NCI-H1436 treated with DMSO at 0.1 percent for 48 hours (cell line): ENCODE data around the gene HACL1.
"Not testable (repeated sequence)": the region's sequence is repeated elsewhere in the genome, so short reads cannot be mapped to it uniquely, and the experiment has no call there.

Experiments
- DNase-seq: peaks from one replicate; lab custom pipeline; 2025; lab: John Stamatoyannopoulos, UW

The HACL1 gene

DNA sequence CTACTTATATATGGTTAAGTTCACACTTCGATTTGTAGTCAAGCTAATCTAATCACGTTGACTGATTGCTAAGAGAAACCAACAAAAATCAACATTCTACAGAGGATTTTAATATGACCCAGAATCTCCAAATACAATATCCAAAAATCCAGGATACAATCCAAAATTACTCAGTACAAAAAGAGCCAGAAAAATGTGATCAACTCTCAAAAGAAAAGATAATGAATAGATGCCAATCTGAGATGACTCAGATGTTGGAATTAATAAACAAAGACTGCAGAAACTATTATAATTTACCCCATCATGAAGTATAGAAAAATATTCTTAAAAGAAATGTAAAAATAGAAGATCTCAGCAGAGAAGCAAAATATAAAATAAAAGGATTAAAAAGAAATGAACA, 22.3 kb downstream of the HACL1 start:
- no peak for DNase-seq

GRCh38 chr3:15578289-15578867, 23.0 kb downstream of the HACL1 start:
- DNase-seq = no peak

- DNase-seq = no peak
Measured at GRCh38 chr3:15576475-15576874, 24.9 kb downstream of the HACL1 start.

- no peak for DNase-seq
Measured at GRCh38 chr3:15575446-15575845, 25.9 kb downstream of the HACL1 start.

GRCh38 chr3:15572138-15572537, 29.2 kb downstream of the HACL1 start:
- no peak for DNase-seq

GRCh38 chr3:15563190-15563589, 38.2 kb downstream of the HACL1 start:
- no peak for DNase-seq

DNA sequence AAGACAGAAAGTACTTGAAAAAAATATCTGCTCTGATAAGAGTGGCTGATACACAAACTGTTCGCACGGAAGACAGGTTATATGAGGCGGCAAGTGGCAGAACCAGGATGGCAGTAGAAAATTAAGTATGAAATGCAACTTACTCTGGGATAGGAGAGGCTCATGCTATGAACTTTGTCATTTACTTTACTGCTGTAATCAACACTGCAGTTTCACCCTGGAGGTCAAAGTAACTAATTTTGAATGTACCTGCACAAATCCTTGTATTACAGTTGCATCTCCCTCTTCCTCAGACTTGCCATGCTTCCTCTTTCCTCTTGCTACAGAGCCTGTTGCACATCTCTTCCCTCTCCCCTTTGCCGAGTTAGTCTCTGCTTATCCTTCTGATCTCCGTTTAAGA, 38.8 kb downstream of the HACL1 start:
- DNase-seq = no peak

GRCh38 chr3:15558581-15558980, 42.8 kb downstream of the HACL1 start:
- DNase-seq = no peak

DNA sequence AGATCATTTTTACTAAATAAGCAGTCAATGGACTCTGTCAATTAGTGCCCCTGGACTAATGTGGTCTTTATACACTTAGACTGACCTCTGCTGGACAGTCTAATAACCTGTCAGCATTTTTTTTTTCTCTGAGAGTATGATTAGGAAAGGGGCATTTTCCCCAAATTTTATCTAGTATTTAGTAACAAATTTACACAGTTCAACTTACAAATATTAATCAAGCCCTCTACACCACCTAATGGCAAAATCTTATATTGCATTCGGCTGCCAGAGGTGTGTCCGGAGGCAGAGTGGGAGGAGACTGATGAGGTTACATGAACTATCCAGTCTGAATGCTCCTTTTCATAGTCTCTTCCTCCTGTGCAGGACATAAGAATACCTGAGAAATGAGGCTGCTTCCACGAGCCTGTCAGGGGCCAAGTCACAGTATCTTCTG, 43.8 kb downstream of the HACL1 start:
- DNase-seq = no peak

- DNase-seq = no peak
Measured at GRCh38 chr3:15556512-15556911, 44.9 kb downstream of the HACL1 start.

DNA sequence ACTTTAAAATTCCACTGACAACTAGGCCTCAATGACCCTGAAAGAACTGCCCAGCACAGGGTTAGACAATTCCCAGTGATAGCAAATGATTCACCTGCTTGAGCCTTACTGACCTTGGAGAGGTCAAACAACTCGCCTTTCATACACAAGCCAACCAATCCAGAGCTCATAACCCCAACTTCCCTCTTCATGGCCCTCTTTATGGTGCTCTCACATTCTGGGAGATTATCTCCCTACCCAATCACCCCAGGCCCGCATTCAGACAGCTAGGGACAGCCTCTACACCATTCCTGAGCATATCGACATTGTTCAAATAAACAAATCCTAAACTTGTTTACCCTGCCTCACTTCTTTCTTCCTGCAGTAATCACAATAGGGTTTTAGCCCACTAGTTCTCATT, 47.6 kb downstream of the HACL1 start:
- no peak for DNase-seq

- no peak for DNase-seq
Measured at GRCh38 chr3:15551902-15552301, 49.5 kb downstream of the HACL1 start.

DNA sequence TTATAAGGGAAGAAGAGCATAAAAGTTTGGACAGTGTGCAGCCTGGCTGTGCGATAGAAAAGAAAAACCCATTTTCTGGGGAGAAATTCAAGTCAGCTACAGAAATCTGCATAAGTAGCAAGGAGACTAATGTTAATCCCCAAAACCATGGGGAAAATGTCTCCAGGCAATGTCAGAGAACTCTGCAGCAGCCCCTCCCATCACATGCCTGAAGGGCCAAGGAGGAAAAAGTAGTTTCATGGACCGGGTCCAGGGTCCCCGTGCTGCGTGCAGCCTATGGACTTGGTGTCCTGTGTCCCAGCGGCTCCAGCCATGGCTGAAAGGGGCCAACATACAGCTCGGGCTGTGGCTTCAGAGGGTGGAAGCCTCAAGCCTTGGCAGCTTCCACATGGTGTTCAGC, 51.5 kb downstream of the HACL1 start:
- DNase-seq = no peak

DNA sequence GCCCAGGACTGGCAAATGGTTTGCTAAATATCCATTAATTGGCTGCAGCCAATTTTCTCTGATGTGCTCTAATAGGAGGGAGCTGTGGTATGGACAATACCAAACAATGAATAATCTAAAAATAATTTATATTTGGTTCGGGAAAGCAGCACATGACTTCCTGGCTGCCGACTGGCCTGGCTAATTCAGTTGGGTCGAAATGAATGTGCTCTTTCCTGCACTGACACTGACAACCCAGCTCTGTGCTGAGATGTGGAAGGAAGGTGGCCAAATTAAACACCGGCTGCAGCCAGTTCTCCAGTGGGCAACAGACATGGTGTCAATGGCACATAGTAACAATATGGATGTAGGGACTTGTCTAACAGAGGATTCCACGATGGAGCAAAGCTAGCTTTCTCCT, 58.8 kb downstream of the HACL1 start:
- no peak for DNase-seq

GRCh38 chr3:15541371-15541770, 60.0 kb downstream of the HACL1 start:
- DNase-seq = no peak

DNA sequence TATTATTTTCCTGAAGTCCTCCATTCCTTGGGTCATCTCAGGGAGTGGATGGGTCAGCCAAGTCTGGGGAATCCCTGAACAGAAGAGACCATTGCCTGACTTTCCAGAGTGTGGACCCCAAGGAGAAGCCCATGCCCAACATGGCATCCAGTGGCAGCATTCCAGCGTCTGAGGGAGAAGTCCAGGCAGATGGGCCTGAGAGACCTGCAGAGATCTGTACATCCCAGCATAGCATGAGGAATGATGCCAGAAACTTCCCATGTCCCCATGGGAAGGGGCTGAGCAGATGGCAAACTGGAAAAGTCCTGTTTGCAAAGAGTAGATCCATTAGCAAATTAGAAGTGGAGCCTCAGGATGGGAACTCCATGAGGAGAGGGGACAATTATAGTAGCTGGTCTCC, 62.3 kb downstream of the HACL1 start:
- DNase-seq = no peak

DNA sequence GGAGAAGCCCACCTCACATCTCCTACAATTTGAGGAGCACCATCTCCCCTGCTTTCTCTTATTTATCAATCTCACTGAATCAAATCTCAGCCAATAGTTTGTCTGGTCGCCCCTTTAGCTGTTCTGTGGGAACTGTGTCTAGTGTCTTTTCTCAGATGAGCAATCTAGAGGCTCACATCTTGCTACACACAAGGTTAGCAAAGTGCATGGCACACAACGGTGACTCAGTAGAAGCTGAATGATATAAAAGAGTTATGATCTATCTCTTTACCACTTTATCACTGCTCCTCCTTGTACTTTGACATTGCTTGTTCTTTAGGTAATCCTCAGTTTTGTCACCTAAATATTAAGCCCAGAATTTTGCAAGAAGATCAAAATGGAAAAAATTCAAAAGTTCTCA, 63.0 kb downstream of the HACL1 start:
- DNase-seq = no peak

- no peak for DNase-seq
Measured at GRCh38 chr3:15536856-15537255, 64.5 kb downstream of the HACL1 start.

GRCh38 chr3:15535732-15536131, 65.6 kb downstream of the HACL1 start:
- no peak for DNase-seq

- not testable (repeated sequence) for DNase-seq
Measured at GRCh38 chr3:15532614-15533013, 68.8 kb downstream of the HACL1 start.

DNA sequence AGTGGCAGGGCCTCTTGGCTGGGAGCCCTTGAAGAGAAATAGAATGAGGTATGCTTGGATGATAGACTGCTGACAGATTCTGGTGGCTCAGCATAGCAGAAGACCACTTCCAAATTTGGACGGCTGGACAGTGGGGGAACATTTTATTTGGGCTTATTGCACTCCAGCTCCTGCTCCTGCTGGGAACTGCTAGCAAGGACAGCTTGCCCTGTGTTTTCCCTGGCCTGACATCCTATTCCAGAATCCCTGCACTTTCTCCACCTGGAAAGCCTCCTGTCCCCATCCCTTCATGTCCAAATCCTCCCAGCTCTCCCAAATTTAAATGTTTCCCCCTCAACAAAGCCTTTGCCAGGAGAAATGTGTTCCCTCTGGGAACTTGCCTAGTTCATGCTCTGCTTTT, 70.0 kb downstream of the HACL1 start:
- no peak for DNase-seq

DNA sequence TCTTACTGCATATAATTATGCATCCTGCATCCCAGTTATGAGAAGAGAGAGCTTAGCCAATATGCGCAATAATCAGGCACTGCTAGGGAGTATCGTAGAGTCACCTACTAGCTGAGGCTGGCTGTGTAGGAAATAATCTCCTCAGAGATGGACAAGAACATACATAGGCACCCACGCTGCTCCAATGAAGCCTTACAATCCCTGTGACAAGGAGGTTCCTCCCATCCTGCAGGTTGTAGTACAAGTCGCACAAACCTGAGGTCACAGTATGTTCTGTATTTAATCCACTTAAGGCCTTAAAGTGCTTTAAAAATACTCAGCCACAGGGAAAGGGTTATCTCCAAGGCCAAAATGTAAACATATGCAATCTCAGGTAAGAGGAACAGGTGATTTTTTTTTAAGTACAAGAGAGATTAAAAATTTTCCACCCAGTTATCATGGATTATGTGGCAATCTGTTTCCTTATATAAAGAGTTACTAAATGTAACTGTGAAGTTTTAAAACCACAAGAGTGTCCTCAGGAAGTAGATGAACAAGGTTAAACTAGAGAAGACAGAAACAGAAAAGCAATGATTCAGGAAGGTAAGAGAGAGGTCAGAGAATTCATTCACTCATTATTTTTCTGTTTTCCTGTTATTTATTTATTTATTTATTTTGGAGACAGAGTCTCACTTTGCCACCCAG, 72.4 kb downstream of the HACL1 start:
- no peak for DNase-seq

- DNase-seq = no peak
Measured at GRCh38 chr3:15527031-15527459, 74.3 kb downstream of the HACL1 start.

GRCh38 chr3:15525790-15526189, 75.6 kb downstream of the HACL1 start:
- no peak for DNase-seq
